Breast epithelium (tissue), 3 donors: Measurements from ENCODE around the gene ANK2.

ENCODE experiments used
- CTCF ChIP-seq, 3 donors: fragments of 450-650 bp; IDR thresholded peaks; one replicate each; pipeline ENCODE4 v1.5.1; 2016 to 2017; ENCODE audit warnings: antibody characterized with exemption in 3 of 3, mild to moderate bottlenecking in 3 of 3, moderate library complexity in 3 of 3
- POLR2AphosphoS5 ChIP-seq, 3 donors: sonication (generic); formaldehyde crosslinking; IDR thresholded peaks; one replicate each; pipeline ENCODE4 v1.6.1; 2017; ENCODE audit warnings: antibody characterized with exemption in 3 of 3

- no peak for TF ChIP-seq CTCF (IDR thresholded peaks at IDR 0.05)
- no peak for TF ChIP-seq POLR2AphosphoS5 (IDR thresholded peaks at IDR 0.05)
Measured at GRCh38 chr4:113312529-113312928, 263.1 kb downstream of the ANK2 start.
